ENCODE measurements around the gene CLPX.

DNA sequence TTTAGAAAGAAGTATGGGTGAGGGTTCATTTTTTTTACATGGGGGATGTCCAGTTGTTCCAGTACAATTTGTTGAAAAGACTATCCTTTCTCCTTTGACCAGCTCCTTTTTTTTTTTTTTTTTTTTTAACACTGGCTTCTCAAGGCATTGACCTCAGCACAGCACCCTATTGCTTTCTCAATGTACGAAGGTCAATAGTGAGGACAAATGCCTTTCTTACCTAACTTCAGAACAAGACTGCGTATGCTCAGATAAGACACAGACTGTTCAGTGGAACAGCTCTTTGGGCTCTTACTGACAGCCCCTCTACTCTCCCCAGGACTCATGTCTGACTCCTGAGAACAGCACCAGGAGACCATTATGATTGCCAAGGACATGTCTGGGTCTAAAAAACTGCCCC is 36.6 kb upstream of the CLPX start:
- TF ChIP-seq, protein P1, sequence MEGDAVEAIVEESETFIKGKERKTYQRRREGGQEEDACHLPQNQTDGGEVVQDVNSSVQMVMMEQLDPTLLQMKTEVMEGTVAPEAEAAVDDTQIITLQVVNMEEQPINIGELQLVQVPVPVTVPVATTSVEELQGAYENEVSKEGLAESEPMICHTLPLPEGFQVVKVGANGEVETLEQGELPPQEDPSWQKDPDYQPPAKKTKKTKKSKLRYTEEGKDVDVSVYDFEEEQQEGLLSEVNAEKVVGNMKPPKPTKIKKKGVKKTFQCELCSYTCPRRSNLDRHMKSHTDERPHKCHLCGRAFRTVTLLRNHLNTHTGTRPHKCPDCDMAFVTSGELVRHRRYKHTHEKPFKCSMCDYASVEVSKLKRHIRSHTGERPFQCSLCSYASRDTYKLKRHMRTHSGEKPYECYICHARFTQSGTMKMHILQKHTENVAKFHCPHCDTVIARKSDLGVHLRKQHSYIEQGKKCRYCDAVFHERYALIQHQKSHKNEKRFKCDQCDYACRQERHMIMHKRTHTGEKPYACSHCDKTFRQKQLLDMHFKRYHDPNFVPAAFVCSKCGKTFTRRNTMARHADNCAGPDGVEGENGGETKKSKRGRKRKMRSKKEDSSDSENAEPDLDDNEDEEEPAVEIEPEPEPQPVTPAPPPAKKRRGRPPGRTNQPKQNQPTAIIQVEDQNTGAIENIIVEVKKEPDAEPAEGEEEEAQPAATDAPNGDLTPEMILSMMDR (IDR thresholded peaks at IDR 0.05), result no peak
- TF ChIP-seq POLR2A (IDR thresholded peaks at IDR 0.05), result no peak
